ENCODE data around the gene CDKN2AIP.
"Not testable (repeated sequence)": the region's sequence is repeated elsewhere in the genome, so short reads cannot be mapped to it uniquely, and the experiment has no call there.

The CDKN2AIP gene

GRCh38 chr4:183448436-183448835 lies 4.0 kb downstream of the CDKN2AIP start:
- no peak for DNase-seq (ENCODE audit: low spot score)

- no peak for DNase-seq (ENCODE audit: low spot score)
Measured at GRCh38 chr4:183449193-183449882, 4.9 kb downstream of the CDKN2AIP start.

GRCh38 chr4:183450108-183450507 lies 5.7 kb downstream of the CDKN2AIP start:
- no peak for DNase-seq (ENCODE audit: low spot score)

- no peak for DNase-seq (ENCODE audit: low spot score)
Measured at GRCh38 chr4:183455431-183456195, 11.2 kb downstream of the CDKN2AIP start.

- DNase-seq (ENCODE audit: low spot score), result no peak
Measured at GRCh38 chr4:183458005-183458404, 13.6 kb downstream of the CDKN2AIP start.

- not testable (repeated sequence) for DNase-seq (ENCODE audit: low spot score)
Measured at GRCh38 chr4:183463903-183464619, 19.6 kb downstream of the CDKN2AIP start.

- DNase-seq (ENCODE audit: low spot score), result not testable (repeated sequence)
Measured at GRCh38 chr4:183465879-183466278, 21.4 kb downstream of the CDKN2AIP start.

GRCh38 chr4:183467246-183467645 lies 22.8 kb downstream of the CDKN2AIP start:
- no peak for DNase-seq (ENCODE audit: low spot score)

- DNase-seq (ENCODE audit: low spot score), result no peak
Measured at GRCh38 chr4:183468210-183469095, 24.0 kb downstream of the CDKN2AIP start.

GRCh38 chr4:183469285-183469684 lies 24.8 kb downstream of the CDKN2AIP start:
- no peak for DNase-seq (ENCODE audit: low spot score)

GRCh38 chr4:183469936-183470335 lies 25.5 kb downstream of the CDKN2AIP start:
- no peak for DNase-seq (ENCODE audit: low spot score)

GRCh38 chr4:183470821-183471220 lies 26.4 kb downstream of the CDKN2AIP start:
- no peak for DNase-seq (ENCODE audit: low spot score)

- DNase-seq (ENCODE audit: low spot score), result peak; percentile 31
Measured at GRCh38 chr4:183471946-183472708, 27.7 kb downstream of the CDKN2AIP start.

- DNase-seq (ENCODE audit: low spot score), result no peak
Measured at GRCh38 chr4:183478123-183478522, 33.7 kb downstream of the CDKN2AIP start.

- DNase-seq (ENCODE audit: low spot score), result no peak
Measured at GRCh38 chr4:183478926-183479325, 34.5 kb downstream of the CDKN2AIP start.

GRCh38 chr4:183482515-183483095 lies 38.2 kb downstream of the CDKN2AIP start:
- not testable (repeated sequence) for DNase-seq (ENCODE audit: low spot score)

- no peak for DNase-seq (ENCODE audit: low spot score)
Measured at GRCh38 chr4:183483997-183484396, 39.6 kb downstream of the CDKN2AIP start.

- DNase-seq (ENCODE audit: low spot score), result no peak
Measured at GRCh38 chr4:183485411-183486160, 41.1 kb downstream of the CDKN2AIP start.

- DNase-seq (ENCODE audit: low spot score), result no peak
Measured at GRCh38 chr4:183492791-183493222, 48.4 kb downstream of the CDKN2AIP start.

GRCh38 chr4:183493246-183493645 lies 48.8 kb downstream of the CDKN2AIP start:
- DNase-seq (ENCODE audit: low spot score), result no peak
